Mucosa of rectum (tissue), 2 donors: Measurements from ENCODE around the gene LCNL1.

Experiments
- H3K27ac ChIP-seq, 2 donors: one replicate each; pipeline ENCODE4 v1.7.0; 2013; ENCODE audit warnings: inconsistent platforms in 2 of 2, low read depth in 2 of 2, low read length in 2 of 2
- H3K27me3 ChIP-seq, 2 donors: one replicate each; pipeline ENCODE4 v1.7.0; 2013; ENCODE audit warnings: low read length in 2 of 2; ENCODE audit not compliant: control insufficient read depth in 2 of 2, insufficient read depth in 2 of 2
- H3K36me3 ChIP-seq, 2 donors: one replicate each; pipeline ENCODE4 v1.7.0; 2013; ENCODE audit warnings: low read length in 2 of 2; ENCODE audit not compliant: control insufficient read depth in 2 of 2, insufficient read depth in 2 of 2
- H3K4me1 ChIP-seq, 2 donors: one replicate each; pipeline ENCODE4 v1.7.0; 2013; ENCODE audit warnings: low read length in 2 of 2, mild to moderate bottlenecking in 1 of 2; ENCODE audit not compliant: control insufficient read depth in 2 of 2, insufficient read depth in 2 of 2
- H3K4me3 ChIP-seq, 2 donors: one replicate each; pipeline ENCODE4 v1.7.0; 2013; ENCODE audit warnings: low read length in 2 of 2
- H3K9ac ChIP-seq, 2 donors: one replicate each; pipeline ENCODE4 v1.7.0; 2013; ENCODE audit warnings: low read length in 2 of 2, low read depth in 1 of 2, mild to moderate bottlenecking in 1 of 2
- H3K9me3 ChIP-seq, 2 donors: one replicate each; pipeline ENCODE4 v1.7.0; 2013; ENCODE audit warnings: low read length in 2 of 2; ENCODE audit not compliant: control insufficient read depth in 2 of 2
- donor health status: healthy.
- donor health status: Normal muscosa, but diverticular disease.

The LCNL1 gene

DNA sequence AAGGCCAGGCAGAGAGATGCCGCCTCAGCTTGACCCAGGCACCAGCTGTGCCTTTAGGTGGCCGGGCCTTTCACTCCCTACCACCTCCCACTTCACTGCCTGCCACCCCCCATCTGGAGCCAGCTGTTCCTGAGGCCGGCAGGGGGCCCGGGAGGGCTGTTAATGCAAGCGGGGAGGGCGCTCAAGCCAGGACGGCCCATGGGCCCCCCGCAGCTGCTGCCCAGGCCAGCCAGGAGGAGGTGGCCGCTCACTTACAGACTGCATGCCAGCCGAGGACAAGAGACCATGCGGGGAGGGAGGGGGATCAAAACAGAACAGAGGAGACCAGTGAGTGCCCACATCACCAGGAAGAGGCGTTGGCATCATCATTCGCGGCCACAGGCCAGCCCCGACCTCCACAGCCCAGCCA, 40.8 kb downstream of the LCNL1 start:
- Histone ChIP-seq H3K27ac (no peak overlapping the region), H3K9ac (no peak overlapping the region), H3K4me1 (peaks cover 29 to 39% of the 10 kb centered on the region in 2 donors), H3K9me3 (no peaks in the 10 kb centered on the region), H3K36me3 (no peaks in the 10 kb centered on the region), H3K27me3 (no peaks in the 10 kb centered on the region), H3K4me3 (no peak overlapping the region)

DNA sequence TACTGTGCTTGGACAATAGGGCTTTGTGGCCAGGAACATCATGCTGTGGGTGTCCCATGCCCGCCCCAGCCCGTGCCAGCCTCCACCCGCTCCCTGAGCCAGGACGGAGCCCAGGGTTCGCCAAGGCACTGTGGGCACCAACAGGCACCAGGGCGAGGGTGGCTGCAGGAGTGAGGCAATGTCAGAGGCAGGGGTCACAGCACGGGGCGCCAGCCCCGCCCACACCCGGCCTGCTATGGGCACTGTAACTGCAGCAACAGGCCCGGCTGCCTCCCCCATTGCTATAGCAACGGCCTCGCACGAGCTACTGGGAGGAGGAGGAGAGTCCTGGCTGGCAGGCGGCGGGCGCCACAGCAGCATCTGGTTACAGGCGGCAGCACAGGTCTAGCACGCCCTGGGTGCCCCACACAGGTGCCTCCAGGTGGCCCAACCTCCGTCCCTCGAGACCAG, 42.7 kb downstream of the LCNL1 start:
- Histone ChIP-seq H3K4me3 (no peak overlapping the region), H3K27me3 (no peaks in the 10 kb centered on the region), H3K9me3 (no peaks in the 10 kb centered on the region), H3K9ac (no peak overlapping the region), H3K4me1 (peaks cover 46 to 55% of the 10 kb centered on the region in 2 donors), H3K27ac (no peak overlapping the region), H3K36me3 (no peaks in the 10 kb centered on the region)

DNA sequence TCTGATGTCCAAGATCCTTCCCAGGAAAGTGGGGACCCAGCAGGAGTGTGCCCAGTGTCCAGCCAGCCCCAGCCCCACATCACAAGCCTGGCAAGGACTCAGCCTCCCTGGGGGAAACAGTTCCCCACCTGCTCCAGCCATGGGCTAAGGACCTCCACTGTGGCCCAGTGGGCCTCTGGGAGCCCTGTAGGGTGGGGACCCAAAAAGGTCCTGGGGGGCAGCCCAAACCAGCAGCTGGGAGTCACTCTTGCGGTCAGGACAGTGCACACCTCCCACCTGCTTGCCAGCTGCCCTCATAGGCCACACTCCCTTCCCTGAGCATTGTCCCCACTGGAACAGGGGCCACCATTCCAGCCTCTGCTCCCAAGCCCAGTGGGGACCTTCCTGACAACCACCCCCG, 43.6 kb downstream of the LCNL1 start:
- Histone ChIP-seq H3K36me3 (no peaks in the 10 kb centered on the region), H3K9me3 (no peaks in the 10 kb centered on the region), H3K4me3 (no peak overlapping the region), H3K27me3 (no peaks in the 10 kb centered on the region), H3K9ac (no peak overlapping the region), H3K4me1 (peaks cover 54% of the 10 kb centered on the region in 2 donors), H3K27ac (no peak overlapping the region)

DNA sequence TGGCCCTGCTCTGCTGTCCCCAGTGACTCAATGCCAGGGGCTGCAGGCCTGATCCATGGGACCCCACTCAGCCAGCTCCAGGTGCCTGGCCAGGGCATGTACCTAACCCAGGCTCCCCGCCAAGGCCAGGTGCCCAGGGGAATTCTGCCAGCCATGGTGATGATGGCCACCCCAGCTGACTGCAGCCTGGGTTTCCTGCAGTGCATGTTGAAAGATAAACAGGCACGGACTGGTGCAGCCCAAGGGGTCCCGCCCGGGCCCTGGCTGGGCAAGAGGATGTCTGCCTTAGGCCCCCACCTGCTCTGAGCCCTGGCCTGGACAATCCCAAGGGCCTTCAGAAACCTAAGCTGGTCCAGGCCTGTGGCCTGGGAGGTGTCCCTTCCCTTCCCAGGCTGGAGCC, 44.0 kb downstream of the LCNL1 start:
- Histone ChIP-seq H3K9ac (peak overlapping the region in 1 of 2 donors; percentile 55), H3K36me3 (no peaks in the 10 kb centered on the region), H3K4me1 (peaks cover 51 to 53% of the 10 kb centered on the region in 2 donors), H3K9me3 (no peaks in the 10 kb centered on the region), H3K27me3 (no peaks in the 10 kb centered on the region), H3K4me3 (peak overlapping the region; percentile 47 to 57), H3K27ac (no peak overlapping the region)

DNA sequence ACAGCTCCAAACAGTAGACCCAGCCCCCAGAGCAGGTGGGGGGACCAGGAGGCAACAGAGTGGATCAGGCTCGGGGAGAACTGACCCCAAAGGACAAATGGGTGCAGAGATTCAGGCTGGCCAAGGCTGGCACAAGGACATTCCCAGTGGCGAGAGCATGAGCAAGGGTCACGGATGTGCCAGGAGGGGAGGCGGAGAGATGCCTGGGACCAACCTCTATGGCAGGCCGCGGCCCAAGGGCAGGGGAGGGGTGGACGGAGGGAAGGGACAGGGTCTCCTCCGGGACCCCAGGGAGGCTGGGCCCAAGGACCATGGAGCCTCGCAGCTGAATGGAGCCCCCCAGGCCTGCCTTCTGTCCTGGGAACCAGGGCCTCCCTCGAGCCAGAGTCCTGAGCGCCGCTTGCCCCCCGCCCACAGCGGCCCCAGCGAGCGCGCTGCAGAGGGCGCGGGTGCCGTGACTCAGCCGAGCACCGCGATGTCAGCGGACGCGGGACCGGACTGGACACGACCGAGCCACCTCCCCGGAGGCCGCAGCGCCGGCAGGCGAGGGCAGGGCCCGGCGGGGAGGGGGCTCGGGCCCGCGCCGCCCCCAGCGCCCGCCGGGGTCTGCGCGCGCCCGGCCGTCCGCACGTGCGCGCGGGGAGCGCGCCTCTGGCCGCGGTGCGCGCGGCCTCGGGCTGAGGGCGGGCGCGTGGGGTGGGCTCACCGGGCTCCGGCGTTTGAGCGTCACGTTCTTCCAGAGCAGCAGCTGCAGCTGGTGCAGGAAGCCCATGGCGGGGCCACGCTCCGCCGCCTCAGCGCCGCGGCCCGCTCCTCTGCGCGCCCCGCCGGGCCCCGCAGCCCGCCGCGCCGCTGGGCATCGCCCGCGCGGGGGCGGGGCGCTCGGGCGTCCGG, 44.8 kb downstream of the LCNL1 start, which contains the start of gene ABCA2:
TSS of gene ABCA2 (minus strand) at position 869 of the 894 bp plus-strand sequence. CDS start at position 772, 97 bp downstream.
- Histone ChIP-seq H3K9me3 (no peaks in the 10 kb centered on the region), H3K36me3 (no peaks in the 10 kb centered on the region), H3K27me3 (no peaks in the 10 kb centered on the region), H3K27ac (peak within 1 kb of the TSS in 1 of 2 donors; percentile 21), H3K4me3 (peak within 1 kb of the TSS; percentile 57 to 69), H3K9ac (peak within 1 kb of the TSS; percentile 60 to 83), H3K4me1 (peaks cover 48 to 51% of the 10 kb centered on the region in 2 donors)

DNA sequence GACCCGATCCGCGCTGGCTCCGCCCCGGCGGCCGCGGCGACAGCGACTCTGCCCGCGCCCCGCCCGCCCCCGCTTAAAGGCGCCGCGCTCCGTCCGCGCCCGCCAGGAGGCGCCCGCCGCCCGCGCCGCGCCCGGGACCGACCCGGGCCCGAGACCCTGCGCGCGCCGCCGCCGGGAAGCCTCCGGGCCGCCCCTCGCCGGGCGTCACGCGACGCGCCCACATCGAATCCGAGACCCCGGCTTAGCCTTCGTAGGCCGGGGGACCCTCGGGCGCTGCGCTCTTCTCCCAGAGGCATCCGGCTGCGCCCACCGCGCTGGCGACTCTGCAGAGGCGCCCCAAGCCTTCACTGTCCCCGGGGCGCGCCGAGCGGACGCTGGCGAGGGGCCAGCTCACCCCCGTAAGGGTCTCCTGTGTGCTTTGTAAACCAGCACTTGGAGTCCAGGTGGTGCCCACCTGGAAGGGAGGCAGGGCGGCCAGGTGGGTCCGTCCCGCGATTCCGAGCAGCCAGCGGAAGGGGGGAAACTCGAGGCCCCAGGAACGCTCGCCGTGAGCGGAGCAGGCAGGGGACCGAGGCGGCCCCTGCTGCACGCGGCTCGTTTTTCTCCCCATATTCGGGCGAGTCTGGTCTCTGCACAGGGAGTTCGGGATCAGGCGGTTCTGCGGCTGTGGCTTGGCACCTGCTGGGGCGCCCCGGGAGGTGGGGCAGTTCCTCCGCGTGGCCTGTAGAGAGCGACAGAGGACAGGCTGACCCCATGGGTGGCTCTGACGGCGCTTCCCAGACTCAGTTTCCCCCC, 45.7 kb downstream of the LCNL1 start:
- Histone ChIP-seq H3K4me3 (peak overlapping the region; percentile 57 to 69), H3K27ac (peak overlapping the region in 1 of 2 donors; percentile 21), H3K9ac (peak overlapping the region; percentile 60 to 83), H3K36me3 (no peaks in the 10 kb centered on the region), H3K27me3 (no peaks in the 10 kb centered on the region), H3K4me1 (peaks cover 42 to 45% of the 10 kb centered on the region in 2 donors), H3K9me3 (no peaks in the 10 kb centered on the region)

DNA sequence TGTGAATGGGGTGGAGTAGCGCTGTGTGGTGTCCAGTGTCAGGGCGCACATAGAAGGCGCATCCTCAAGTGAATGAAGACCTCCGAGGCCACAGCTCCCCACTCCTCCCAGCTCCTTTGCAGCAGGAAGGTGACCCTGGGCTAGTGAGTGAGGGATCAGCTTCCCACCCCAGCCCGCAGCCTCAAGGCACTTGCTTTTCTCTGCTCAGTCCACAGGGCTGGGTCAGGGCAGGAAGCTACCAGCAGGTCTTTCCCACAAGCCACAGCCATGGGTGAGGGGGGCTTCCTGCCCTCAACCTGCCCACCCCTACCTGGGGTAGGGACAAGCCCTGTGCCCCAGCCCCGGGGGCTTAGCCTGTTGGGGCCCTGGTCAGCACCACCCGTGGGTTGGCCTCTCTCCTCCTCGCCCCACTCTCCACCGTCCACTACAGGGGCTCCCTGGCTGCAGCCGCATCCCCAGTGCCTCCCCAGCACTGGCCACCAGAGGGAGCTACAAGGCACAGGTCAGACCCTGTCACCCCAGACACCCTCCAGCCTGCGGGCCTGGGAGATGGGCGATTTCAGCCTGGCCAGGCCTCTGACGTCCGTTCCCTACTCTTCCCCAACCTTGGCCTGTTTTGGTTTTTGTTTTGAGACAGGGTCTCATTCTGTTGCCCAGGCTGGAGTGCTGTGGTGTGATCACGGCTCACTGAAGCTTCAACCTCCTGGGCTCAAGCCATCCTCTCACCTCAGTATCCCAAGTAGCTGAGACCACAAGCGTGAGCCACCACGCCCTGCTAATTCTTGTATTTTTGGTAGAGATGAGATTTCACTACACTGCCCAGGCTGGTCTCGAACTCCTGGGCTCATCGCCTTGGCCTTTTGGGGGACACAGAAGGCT, 46.5 kb downstream of the LCNL1 start:
- peaks cover 42 to 45% of the 10 kb centered on the region in 2 donors for H3K4me1 ChIP-seq
- H3K36me3 ChIP-seq, result no peaks in the 10 kb centered on the region
- H3K27ac ChIP-seq, result no peak overlapping the region

DNA sequence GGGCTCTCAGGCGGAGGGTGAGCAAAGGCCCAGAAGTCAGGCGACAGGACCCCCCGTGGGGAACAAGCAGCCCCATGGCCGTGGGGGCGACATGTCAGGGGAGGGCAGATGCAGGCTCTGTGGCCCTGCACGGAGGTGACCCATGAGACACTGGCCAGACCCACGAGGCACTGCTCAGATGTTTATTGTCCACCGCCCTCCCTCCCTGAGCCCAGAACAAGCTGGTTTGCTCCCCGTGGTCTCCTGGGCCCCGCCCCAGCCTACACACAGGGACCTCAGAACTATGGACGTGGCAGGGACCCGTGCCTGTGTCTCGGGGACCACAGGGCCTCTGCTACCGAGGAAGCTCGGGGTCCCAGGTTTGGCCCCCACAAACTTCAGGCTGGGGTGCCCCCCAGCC, 47.2 kb downstream of the LCNL1 start:
- peaks cover 49 to 52% of the 10 kb centered on the region in 2 donors for H3K4me1 ChIP-seq
- H3K9me3 ChIP-seq, result no peaks in the 10 kb centered on the region
- no peak overlapping the region for H3K9ac ChIP-seq
- no peak overlapping the region for H3K4me3 ChIP-seq
- no peaks in the 10 kb centered on the region for H3K27me3 ChIP-seq
- no peak overlapping the region for H3K27ac ChIP-seq
- no peaks in the 10 kb centered on the region for H3K36me3 ChIP-seq

More for the DNA sequence above, 46.5 kb downstream of the LCNL1 start:
- H3K4me3 ChIP-seq, result peak overlapping the region; percentile 57 to 69
- no peaks in the 10 kb centered on the region for H3K27me3 ChIP-seq
- H3K9ac ChIP-seq, result peak overlapping the region in 1 of 2 donors; percentile 83
- H3K9me3 ChIP-seq, result no peaks in the 10 kb centered on the region
